GM10266 (cell line): ENCODE measurements around the gene MEI4.

ENCODE experiments used
- DNase-seq: peaks from one replicate; pipeline ENCODE4 v3.0.0; 2012; ENCODE audit errors: extremely low spot score
- CTCF ChIP-seq: IDR thresholded peaks from 2 replicates; pipeline ENCODE4 v1.5.1; 2012; ENCODE audit warnings: mild to moderate bottlenecking, low read depth; ENCODE audit not compliant: control insufficient read depth, insufficient read depth; ENCODE audit errors: missing control alignments

Gene MEI4

GRCh38 chr6:77837034-77837784 is 184.4 kb downstream of the MEI4 start:
- TF ChIP-seq CTCF: no peak
- no peak for DNase-seq

- DNase-seq: no peak
- TF ChIP-seq CTCF: no peak
Observed at GRCh38 chr6:77839292-77839691, 186.5 kb downstream of the MEI4 start.

GRCh38 chr6:77844822-77845221 is 192.0 kb downstream of the MEI4 start:
- DNase-seq: no peak
- TF ChIP-seq CTCF: no peak

- DNase-seq: no peak
- TF ChIP-seq CTCF: no peak
Observed at GRCh38 chr6:77853401-77853800, 200.6 kb downstream of the MEI4 start.

- DNase-seq: no peak
- no peak for TF ChIP-seq CTCF
Observed at GRCh38 chr6:77856391-77856790, 203.6 kb downstream of the MEI4 start.

- DNase-seq: no peak
- TF ChIP-seq CTCF: no peak
Observed at GRCh38 chr6:77857421-77857820, 204.6 kb downstream of the MEI4 start.

GRCh38 chr6:77876300-77876699 is 223.5 kb downstream of the MEI4 start:
- TF ChIP-seq CTCF: no peak
- DNase-seq: no peak
